Hypothalamus (tissue), 51 donors: Measurements from ENCODE around the gene RIN1.
"Not testable (repeated sequence)": the region's sequence is repeated elsewhere in the genome, so short reads cannot be mapped to it uniquely, and the experiment has no call there.

Experiments used
- DNase-seq, 51 donors: peaks; one replicate each; lab custom pipeline; 2025; lab: John Stamatoyannopoulos, UW

The RIN1 gene

DNA sequence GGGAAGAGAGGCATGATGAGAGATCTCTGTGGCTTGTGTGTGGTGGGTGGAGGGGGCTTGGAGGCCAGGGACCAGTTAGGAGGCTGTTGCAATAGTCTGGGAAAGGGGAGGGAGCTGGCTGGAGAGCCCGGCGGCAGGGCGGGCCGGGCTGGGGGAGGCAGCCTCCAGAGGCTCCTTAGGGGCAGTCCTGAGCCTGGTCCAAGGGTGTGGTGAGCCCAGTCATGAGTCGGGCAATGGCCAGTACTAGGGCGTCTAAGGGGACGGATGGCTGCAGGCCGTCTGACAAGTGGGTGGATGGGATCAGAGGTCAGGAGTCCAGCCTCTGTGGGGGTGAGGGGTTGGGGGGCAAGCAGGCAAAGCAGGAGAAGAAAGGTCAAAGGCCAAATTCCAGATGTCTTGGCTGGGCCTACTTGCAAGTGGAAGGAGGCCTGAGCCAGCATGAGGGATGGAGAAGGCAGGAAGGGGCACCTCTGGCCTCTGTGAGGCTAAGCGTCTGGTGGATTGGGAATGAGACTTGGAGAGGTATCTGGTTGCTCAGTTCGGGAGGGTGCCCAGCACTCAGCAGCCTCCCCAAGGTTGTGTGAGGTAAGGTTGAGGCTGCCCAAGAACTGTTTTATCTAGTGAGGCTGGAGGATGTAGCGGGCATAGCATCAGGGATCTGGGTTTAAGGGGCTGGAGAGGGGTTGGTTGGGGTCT lies 13.4 kb downstream of the RIN1 start:
- DNase-seq: no peak

DNA sequence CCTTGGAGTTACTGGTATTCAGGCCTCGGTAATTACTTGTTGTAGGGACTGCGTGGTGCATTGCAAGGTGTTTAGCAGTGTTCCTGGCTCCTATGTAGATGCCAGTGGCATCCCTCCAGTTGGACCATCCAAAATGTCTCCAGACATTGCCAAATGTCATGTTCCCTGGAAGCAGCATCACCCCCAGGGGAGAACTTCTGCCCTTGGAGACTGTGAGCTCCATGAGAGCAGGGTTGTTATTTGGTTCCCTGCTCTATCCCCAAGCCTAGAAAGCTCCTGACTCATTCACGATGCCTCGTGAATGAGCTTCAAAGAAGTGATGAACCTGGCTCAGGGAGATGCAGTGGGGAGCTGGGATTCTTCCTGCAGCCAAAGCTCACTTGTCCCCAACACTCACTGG lies 14.6 kb downstream of the RIN1 start:
- no peak for DNase-seq

DNA sequence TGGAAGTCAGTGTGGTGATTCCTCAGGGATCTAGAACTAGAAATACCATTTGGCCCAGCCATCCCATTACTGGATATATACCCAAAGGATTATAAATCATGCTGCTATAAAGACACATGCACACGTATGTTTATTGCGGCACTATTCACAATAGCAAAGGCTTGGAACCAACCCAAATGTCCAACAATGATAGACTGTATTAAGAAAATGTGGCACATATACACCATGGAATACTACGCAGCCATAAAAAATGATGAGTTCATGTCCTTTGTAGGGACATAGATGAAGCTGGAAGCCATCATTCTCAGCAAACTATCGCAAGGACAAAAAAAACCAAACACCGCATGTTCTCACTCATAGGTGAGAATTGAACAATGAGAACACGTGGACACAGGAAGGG lies 15.5 kb downstream of the RIN1 start:
- DNase-seq: not testable (repeated sequence)

DNA sequence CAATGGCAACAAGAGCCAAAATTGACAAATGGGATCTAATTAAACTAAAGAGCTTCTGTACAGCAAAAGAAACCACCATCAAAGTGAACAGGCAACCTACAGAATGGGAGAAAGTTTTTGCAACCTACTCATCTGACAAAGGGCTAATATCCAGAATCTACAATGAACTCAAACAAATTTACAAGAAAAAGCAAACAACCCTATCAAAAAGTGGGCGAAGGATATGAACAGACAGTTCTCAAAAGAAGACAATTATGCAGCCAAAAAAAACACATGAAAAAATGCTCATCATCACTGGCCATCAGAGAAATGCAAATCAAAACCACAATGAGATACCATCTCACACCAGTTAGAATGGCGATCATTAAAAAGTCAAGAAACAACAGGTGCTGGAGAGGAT lies 15.9 kb downstream of the RIN1 start:
- DNase-seq: not testable (repeated sequence)

DNA sequence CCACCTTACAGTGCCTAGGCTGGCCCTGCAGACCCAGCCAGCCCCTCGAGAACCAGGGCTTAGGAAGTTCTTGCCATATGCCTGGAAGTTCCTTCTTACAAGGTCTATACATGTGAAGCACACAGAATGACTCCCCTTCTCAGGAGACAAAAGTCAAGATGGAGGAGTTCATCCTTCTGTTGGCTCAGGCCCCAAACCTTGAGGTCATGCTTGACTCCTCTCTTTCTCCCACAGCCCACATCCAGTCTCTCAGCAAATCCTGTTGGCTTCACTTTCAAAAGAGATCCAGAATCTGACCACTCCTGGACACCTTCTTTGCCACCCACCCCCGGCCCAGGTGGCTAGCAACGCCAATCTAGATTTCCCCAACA lies 17.6 kb downstream of the RIN1 start:
- no peak for DNase-seq

DNA sequence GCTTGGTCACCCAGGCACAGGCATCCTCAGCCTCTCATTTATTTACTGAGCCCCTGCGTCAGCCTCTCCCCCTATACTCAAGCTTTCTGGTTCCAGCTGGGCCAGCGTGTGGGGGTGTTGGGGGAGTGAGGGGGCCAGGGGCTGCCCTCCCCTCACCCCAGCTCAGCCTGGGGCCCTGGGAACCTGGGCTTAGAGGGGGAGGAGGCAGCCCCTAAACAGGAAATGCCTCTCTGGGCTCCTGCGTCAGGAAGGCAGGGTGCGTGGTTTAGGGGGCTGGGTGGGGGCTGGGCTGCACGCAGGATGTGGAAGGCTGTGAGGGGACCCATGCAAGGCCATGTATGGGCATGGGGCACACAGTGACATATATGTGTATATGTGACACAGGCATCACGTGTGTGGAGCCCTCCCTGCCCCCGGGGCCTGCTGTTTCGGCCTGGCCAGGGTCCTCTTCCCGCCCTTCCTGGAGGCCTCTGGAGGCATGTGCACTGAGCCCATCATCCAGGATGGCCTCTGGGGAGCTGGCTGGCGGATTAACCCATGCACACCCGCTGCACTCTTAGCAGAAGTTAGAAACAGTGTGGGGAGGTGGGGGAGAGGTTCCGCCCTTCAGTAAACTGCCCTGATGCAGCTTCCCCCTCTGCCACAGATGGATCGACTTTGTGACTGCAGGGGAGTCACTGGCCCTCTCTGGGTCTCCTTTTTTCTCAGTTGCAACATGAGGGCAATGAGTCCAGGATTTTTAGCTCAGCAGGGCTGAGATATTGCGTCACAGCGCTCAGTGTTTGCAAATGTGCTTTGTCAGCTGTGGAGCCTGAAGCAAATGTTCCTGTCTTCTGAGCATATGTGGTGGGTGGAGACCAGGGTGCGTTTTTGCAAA lies 18.3 kb downstream of the RIN1 start:
- DNase-seq: peak in 2 of 51 donors; percentile 16 to 23

DNA sequence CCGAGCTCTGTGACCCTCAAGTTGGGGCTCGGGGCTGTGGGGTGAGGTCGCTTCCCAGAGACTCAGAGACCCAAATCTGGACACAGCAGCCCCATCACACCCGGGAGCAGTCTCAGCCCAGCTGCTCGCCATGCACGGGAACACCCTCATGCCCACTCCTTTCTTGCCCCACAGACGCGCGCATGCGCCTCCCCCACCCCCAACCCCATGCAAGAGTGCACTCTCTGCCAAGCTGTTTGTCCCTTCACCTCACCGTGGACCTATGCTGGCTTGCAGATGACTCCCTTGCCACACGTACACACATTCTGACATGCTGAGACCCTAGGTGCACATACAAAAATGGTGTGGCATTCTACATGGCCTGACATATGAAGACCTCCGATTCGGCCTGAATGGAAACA lies 18.9 kb downstream of the RIN1 start:
- DNase-seq: peak in 3 of 51 donors; percentile 15 to 26 (median 22)

DNA sequence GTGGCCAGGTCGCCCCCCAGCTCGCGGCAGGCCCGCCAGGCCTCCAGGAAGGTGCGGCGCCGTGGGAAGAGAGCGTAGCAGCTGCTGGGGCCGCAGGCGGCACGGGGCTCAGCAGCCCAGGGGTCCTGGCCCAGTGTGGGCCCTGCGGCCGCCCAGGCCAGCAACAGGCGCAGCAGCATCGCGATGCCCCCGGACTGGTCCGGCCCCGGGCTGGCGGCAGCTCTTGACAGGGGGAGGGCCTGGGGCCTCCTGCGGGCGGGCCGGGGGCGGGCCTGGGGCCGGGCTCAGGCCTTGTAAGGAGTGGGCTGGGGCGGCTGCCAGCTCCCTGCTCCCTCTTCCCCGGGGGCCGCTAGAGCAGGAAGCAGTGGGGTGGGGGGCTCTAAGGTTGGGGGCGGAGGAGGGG lies 19.4 kb downstream of the RIN1 start, which contains the start of gene CD248:
Gene CD248 (minus strand): TSS at position 196 of the 403 bp plus-strand sequence. CDS start 17 bp downstream, at position 179.
- peak in 16 of 51 donors; percentile 13 to 51 (median 28) for DNase-seq

DNA sequence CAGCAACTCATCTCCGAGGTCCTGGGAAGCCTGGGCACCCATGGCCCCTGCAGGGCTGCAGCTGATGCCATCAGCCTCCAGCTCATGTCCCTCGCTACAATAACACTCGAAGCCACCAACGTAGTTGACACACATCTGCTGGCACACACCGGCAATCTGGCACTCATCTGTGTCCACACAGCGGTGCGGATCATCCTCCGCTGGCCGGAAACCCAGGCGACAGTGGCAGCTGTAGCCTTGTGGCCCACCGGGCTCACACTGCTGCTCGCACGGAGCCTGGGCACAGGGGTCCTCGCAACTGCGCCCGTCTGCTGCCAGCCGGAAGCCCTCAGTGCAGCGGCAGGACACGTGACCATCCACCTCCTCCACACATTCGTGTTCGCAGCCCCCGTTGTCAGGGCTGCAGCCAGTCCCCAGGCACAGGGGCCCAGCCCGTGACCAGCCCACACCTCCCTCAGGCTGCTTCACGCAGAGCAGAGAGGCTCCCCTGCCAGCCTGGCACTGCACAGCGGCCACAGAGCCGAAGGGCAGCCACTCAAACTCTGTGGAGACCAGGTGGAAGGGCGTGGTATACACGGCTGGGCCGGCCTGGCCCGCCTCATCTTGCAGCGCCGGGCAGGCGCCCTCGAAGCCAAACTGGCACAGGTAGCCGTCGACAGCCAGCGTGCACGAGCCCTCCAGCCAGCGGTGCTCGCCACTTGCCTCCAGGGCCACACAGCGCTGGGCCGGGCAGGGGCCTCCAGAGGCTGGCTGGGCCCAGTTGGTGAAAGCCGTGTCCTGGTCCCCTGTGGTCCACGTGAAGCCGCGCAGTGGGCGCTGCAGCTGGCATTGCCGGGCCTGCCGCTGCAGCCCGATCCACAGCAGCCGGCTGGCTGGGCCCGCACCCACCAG lies 20.1 kb downstream of the RIN1 start:
- no peak for DNase-seq

DNA sequence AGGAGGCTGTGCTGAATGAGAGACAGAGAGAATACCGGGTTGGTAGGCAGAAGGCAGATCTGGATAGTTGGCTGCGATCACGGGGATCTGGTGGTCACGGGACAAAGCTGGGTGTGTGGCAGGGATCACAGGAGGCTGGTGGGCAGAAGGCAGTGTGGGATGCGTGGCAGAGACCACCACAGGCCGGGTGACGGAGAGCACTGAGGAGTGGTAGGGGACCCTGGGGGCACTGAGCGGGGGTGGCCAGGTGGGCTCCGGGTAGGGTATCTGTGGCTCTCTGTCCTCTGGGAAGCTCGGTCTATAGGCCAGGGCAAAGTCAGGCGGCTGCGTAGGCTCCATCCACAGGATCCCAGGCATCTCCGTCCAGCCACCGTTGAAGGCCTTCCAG lies 20.7 kb downstream of the RIN1 start:
- no peak for DNase-seq

DNA sequence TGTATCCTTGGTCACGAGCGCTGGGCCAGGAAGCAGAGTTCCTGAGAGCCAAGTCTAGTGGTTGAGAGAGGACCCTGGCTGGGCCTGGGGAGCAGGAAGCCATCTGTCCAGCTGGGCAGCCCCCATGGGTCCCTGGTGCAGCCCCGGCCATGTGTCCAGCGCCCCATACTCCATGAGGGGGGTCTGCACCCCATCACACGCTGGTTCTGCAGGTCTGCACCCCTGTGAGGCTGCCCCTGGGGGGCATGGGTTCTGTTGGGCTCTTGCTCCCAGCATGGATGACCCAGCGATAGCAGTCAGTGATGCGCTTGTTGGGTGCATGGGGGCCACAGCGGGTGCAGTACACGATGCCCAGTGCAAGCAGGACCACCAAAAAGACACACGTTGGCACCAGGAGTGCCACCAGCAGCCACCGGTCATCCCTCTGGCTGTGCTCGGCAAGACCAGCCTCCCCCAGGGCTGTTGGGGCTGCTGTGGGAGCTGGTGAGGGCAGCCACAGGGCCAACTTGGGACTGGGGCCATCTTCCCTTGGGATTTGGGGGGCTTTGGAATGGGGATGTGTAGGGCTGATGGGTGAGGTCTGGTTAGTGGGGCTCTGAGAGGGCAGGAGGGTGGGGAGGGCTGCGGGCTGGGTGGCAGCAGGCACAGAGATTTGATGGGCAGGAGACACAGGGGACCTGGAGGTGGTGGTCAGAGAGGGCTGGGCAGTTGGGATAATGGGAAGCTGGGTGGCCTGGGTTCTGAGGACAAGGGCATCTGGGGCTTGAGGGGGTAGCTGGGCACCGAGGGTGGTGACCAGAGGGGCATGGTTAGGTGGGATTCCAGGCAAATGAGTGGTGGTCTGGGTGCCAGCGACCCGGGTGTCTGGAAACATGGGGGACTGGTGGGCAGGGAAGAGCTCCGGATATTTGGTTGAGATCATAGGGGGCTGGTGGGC lies 21.4 kb downstream of the RIN1 start:
- no peak for DNase-seq

DNA sequence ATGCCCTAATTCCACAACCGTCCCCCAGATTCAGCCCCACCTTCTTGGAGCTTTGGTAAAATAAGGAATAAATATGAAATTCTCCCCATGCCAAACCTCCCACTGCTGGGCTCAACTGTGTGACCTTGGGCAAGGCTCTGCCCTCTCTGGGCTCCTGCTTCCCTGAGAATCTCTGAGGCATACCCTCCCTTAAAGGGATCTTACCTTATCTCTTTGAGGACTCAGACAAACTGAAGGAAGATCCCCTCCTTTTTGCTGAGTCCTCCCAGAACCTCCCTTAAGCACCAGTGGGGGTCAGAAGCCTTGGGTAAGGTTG lies 22.1 kb downstream of the RIN1 start:
- DNase-seq: no peak

DNA sequence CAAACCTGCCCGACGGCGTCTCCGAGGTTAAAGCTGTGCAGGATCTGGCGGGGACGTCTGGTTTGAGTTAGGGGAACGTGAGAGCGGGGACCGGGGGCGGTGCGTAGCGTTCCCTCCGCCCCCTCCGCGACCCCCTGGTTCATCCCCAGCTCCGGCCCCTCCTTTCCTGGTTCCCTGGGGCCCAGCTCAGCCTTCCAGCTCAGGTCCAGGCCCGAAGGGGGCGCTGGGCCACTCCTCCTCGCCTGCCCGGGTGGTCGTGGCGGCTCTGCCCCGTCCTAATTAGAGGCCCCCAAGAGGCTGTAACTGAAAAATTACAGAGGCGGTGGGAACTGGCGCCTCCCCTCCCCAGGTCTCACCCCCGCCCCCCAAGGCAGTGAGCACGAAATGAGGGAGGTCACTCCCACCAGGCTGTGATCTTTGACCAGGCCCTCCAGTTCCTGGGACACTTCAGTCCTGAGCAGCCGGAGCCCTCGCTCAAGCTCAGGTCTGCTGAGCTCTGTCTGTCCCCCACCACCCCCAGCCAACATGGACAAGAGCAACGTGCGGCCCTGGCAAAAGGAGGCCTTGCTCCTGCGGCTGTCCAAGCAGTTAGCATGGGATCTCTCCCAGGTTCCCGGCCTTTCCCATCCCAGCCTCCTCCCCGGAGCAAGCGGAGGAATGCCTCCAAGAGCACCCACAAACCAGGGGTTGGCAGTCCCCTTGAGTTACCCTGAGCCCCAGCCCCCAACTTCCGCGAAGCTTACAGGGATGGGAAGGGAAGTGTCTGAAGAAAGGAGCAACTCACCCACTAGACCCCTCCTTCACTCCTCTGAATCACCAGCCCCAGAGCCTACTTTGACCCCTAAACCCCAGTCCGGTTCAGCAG lies 22.7 kb downstream of the RIN1 start:
- DNase-seq: no peak

DNA sequence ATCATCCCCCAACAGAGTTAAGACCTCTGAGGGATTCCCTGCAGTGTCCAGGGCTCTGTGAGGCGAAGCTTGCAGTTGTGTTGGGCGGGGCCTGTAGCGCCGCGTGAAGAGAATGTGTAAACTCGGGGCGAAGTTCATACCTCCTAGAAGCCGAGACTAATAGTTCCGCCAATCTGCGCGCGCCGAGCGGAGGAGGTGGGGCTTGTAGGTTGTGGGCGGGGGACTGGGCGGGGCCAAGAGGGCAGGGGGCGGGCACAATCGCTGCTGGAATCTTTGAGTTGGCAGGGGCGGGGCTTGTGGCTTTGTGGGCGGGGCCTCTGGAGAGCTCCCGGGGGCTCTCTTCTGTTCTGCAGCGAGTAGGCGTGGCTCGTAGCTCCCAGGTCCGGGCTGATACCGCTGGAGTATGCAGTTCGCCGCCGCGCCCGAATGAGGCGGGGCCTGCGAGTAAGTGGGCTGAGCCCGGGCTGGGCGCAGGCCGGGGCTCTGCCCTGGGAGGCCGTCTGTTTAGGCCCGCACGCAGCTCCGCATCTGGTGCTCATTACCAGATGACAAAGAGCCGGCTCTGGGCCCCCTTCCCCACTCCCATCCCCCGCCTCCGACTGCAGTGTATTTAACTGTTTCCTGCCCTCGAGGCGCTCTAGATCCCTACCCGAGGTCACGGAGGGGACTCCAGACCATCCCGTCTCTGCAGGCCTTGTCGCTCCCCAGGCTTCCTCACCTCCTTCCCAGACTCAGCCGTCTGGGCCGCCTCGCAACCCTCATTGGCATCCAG lies 23.5 kb downstream of the RIN1 start:
- DNase-seq: peak; percentile 48 to 97 (median 88)

DNA sequence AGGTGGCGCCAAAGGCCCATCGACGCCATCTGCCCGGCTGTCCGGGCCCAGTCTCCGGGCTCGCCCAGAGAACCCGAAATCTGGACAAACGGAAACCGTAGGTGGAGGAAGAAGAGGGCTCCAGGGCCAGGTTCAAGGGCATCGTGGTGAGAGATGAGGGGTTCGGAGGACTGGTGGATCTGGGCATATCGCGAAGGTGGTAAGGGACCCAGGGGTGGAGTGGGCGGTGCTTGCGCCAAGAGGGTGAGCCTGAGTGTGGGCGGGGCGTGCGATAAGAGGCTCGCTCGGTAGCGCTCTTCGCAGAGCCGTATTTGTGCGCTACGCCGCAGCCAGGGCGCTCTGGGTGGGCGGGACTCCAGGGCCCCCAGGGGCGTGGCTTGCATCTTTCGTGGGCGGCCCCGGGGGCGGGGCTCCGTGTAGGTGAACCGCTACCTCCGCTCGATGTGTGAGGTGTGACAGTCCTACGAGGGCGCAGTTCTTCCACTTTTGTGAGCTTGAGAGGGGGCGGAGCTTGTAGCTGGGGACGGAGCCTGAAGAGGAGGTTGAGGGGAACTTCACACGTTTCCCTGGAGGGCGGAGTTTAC lies 24.2 kb downstream of the RIN1 start:
- peak in 50 of 51 donors; percentile 45 to 96 (median 75) for DNase-seq

DNA sequence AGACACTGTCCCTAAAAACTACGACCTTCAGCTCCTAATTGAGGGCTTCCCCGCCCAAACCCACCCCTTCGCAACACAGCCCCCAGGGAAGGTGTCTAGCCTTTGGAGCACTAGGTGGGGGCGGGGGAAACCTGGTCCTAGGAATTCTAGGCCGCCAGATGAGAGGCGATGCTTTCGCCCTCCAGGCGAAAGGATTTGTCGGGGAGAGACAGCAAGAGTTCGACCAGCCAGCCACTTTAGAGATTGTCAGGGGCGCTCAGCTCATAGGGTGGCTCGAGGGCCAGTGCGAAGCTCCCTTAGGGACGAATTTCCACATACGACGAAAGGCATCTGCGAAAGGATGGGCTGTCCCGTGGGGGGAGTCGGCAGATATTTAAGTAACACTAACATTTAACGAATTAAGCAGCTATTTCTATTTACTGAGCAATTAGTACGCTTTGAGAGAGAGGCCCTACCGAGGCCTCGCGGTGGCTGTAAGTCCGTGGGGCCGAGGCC lies 24.7 kb downstream of the RIN1 start:
- no peak for DNase-seq

DNA sequence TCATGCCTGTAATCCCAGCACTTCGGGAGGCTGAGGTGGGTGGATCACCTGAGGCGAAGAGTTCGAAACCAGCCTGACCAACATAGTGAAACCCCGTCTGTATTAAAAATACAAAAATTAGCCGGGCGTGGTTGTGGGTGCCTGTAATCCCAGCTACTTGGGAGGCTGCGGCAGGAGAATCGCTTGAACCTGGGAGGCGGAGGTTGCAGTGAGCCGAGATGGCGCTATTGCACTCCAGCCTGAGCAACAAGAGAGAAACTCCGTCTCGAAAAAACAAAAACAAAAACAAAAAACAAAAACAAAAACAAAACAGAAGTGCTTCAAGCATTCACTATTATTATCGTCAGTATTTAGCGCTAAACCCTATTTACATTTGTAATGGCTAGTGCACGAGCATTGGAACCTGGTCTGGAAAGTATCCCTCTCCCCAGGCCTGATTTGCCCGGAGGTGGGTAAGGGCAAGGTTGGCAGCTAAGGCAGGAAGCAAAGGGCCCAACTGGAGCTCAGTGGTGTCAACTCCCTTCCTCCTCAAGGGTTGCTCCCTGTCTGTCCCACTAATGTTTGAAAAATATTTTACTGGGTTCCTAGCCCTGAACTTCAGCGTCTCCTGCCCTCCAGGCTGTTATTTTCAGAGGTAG lies 25.3 kb downstream of the RIN1 start:
- DNase-seq: not testable (repeated sequence)
